Suprapubic skin (tissue), 3 donors: ENCODE data around the gene NFYB.

Source experiments
- POLR2A ChIP-seq, 2 donors: fragments of 450-650 bp; IDR thresholded peaks; one replicate each; pipeline ENCODE4 v1.6.1; 2017; ENCODE audit warnings: antibody characterized with exemption in 2 of 2, mild to moderate bottlenecking in 2 of 2, moderate library complexity in 2 of 2
- TF ChIP-seq, protein P1 (sequence below), 2 donors: fragments of 200-600 bp in 1 of 2; fragments of 450-650 bp in 1 of 2; sonication (generic) in 1 of 2; IDR thresholded peaks; one replicate each; pipeline ENCODE4 v1.5.1; 2016 to 2019; ENCODE audit warnings: antibody characterized with exemption in 2 of 2, mild to moderate bottlenecking in 1 of 2, moderate library complexity in 1 of 2

DNA sequence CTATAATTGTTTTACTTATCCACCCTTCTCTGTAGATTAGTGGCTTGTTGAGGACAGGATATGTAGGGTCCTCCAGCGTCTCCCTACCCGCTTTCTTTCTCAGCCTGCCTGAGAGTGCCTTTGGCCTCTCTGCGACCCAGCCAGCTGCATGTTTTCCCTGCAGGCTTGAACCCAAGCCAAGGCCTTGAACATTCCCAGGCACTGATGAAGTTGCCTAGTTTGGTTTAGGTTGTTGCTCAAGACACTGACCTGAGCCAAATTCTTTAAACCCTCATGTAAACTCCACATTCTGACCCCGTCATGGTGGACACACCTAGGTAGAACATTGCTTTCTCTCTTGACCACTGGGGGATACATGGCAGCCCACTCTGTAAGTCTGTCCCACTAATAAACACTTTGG, 44.1 kb upstream of the NFYB start:
- TF ChIP-seq, protein P1, sequence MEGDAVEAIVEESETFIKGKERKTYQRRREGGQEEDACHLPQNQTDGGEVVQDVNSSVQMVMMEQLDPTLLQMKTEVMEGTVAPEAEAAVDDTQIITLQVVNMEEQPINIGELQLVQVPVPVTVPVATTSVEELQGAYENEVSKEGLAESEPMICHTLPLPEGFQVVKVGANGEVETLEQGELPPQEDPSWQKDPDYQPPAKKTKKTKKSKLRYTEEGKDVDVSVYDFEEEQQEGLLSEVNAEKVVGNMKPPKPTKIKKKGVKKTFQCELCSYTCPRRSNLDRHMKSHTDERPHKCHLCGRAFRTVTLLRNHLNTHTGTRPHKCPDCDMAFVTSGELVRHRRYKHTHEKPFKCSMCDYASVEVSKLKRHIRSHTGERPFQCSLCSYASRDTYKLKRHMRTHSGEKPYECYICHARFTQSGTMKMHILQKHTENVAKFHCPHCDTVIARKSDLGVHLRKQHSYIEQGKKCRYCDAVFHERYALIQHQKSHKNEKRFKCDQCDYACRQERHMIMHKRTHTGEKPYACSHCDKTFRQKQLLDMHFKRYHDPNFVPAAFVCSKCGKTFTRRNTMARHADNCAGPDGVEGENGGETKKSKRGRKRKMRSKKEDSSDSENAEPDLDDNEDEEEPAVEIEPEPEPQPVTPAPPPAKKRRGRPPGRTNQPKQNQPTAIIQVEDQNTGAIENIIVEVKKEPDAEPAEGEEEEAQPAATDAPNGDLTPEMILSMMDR (IDR thresholded peaks at IDR 0.05), result no peak
- no peak for TF ChIP-seq POLR2A (IDR thresholded peaks at IDR 0.05)
